Measurements from ENCODE around the gene SPECC1.

SPECC1 gene

DNA sequence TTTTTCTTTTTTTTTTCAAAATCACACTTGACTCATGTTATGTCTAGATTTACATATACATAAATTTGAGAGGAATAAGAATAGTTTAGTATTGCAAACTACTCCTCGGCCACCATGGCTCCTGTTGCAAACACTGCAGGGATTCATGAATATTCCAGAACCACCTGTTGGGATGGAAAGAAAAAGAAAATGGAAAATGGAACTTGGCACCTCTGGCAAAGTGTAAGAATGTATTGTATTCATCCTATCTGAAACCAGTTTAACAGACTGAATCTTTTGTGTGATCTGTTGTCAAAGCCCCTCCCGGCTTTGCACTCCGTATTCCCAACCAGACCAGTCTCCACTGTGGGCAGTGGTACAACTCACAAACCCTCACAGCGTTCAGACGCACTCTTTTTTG lies 124.4 kb downstream of the SPECC1 start:
- DNase-seq (ENCODE audit: low read depth): no peak
- H3K4me3 ChIP-seq (replicated peaks; ENCODE audit: low read depth, low read length): no peak overlapping the region
- TF ChIP-seq, protein P1, sequence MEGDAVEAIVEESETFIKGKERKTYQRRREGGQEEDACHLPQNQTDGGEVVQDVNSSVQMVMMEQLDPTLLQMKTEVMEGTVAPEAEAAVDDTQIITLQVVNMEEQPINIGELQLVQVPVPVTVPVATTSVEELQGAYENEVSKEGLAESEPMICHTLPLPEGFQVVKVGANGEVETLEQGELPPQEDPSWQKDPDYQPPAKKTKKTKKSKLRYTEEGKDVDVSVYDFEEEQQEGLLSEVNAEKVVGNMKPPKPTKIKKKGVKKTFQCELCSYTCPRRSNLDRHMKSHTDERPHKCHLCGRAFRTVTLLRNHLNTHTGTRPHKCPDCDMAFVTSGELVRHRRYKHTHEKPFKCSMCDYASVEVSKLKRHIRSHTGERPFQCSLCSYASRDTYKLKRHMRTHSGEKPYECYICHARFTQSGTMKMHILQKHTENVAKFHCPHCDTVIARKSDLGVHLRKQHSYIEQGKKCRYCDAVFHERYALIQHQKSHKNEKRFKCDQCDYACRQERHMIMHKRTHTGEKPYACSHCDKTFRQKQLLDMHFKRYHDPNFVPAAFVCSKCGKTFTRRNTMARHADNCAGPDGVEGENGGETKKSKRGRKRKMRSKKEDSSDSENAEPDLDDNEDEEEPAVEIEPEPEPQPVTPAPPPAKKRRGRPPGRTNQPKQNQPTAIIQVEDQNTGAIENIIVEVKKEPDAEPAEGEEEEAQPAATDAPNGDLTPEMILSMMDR (IDR thresholded peaks at IDR 0.05; ENCODE audit: low read length, missing control alignments): no peak

DNA sequence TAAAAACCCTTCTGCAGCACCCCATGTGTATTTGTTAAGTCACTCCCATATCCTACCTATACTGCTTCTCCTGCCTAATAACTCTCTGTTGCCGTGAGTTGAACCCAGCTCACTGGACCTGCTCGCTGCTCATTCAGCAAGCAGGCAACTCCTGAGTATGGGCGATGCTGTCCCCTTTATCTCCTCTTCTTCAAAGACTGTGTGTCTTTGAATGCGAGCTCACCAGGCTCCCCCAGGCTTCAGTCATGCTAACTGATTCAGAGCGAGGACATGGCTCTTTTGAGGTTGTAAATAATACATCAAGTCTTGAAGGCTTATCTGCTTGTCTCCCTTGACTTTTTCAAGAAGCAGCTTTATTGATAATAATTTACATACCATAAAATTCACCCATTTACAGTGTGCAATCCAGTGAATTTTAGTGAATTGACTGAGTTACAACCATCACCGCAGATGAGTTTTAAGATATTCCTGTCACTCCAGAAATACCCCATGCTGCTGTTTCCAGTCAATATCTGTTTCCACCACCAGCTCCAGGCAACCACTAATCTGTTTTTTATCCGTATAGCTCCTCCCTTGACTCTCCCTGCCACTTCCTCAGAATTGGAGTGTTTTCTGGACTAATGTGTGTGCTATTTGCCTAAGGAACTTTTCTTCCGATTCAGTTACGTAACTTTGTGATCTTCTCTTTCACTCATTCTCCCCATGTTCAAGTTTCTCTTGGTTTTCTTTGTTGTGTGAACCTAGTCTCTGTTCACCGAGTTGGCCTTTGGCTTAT lies 132.2 kb downstream of the SPECC1 start:
- H3K4me3 ChIP-seq (replicated peaks; ENCODE audit: low read depth, low read length): no peak overlapping the region
- peak; percentile 6 for DNase-seq (ENCODE audit: low read depth)
- TF ChIP-seq, protein P1 (IDR thresholded peaks at IDR 0.05; ENCODE audit: low read length, missing control alignments): no peak

DNA sequence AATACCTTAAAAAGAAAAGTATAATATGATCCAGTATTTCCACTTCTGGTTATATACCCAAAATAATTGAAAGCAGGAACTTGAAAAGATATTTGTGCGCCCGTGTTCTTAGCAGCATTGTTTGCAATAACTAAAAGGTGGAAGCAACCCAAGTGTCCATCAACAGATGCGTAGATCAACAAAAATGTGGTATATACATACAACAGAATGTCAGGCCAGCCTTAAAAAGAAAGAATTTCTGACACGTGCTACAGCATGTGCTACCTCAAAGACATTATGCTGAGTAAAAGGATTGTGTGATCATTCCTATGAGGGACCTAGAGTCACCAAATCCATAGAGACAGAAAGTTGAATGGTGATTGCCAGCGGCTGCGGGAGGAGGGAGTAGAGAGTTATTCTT lies 133.1 kb downstream of the SPECC1 start:
- no peak overlapping the region for H3K4me3 ChIP-seq (replicated peaks; ENCODE audit: low read depth, low read length)
- TF ChIP-seq, protein P1 (IDR thresholded peaks at IDR 0.05; ENCODE audit: low read length, missing control alignments): no peak
- no peak for DNase-seq (ENCODE audit: low read depth)

DNA sequence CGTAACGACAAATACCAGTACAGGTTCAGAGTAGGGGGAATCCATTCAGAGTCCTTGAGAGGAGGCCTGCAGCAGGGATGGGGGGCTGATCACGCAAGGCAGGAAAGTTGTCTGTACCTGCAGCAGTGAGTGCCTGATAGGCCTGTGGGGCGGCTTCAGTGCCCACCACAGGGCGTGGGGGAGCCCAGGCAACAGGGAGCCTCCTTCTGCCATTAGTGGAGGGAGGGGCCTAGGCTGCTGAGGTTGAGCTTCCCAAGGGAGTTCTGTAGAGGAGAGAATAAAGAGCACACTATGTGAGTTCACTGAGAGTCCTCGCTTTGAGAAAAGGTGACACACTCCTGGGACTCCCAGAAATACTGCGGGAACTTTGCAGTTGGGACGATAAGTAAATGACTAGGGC lies 134.6 kb downstream of the SPECC1 start:
- H3K4me3 ChIP-seq (replicated peaks; ENCODE audit: low read depth, low read length): no peak overlapping the region
- no peak for DNase-seq (ENCODE audit: low read depth)
- TF ChIP-seq, protein P1 (IDR thresholded peaks at IDR 0.05; ENCODE audit: low read length, missing control alignments): no peak

DNA sequence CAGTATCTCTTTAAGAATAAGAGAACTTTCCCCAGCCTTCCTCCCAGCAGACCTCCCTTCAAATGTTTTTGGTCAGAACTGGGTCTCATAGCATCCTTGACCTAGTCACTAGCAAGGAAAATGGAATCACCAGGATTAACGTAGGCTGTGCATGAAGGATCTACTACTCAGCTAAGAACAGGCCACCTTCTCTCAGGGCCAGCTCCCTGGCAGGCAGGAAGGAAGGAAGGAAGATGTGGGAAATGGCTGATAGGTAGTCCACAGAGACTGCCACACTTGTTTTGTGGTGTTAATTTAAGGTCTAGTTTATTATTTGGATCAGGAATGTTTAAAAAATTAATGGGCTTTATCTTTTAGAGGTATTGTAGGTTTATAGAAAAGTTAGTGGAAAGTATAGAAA lies 136.4 kb downstream of the SPECC1 start:
- DNase-seq (ENCODE audit: low read depth): no peak
- TF ChIP-seq, protein P1 (IDR thresholded peaks at IDR 0.05; ENCODE audit: low read length, missing control alignments): no peak
- no peak overlapping the region for H3K4me3 ChIP-seq (replicated peaks; ENCODE audit: low read depth, low read length)

GRCh38 chr17:20149251-20149650 lies 140.1 kb downstream of the SPECC1 start:
- no peak for DNase-seq (ENCODE audit: low read depth)
- no peak overlapping the region for H3K4me3 ChIP-seq (replicated peaks; ENCODE audit: low read depth, low read length)
- TF ChIP-seq, protein P1 (IDR thresholded peaks at IDR 0.05; ENCODE audit: low read length, missing control alignments): no peak

- DNase-seq (ENCODE audit: low read depth): no peak
- TF ChIP-seq, protein P1 (IDR thresholded peaks at IDR 0.05; ENCODE audit: low read length, missing control alignments): no peak
- H3K4me3 ChIP-seq (replicated peaks; ENCODE audit: low read depth, low read length): no peak overlapping the region
Measured at GRCh38 chr17:20151174-20151573, 142.0 kb downstream of the SPECC1 start.

Measured in fibroblast of pulmonary artery (primary cell).